NCI-H1048 (cell line): ENCODE data around the gene FBXO2.

ENCODE experiments used
- DNase-seq: peaks from one replicate; lab custom pipeline; 2025; lab: John Stamatoyannopoulos, UW

The FBXO2 gene

GRCh38 chr1:11654137-11654938, at the start of gene FBXO2, which contains the start of gene FBXO44:
Gene FBXO2 (minus strand): TSS chr1:11654429. CDS start chr1:11654340, 89 bp downstream.
Gene FBXO44 (plus strand): TSS chr1:11654877. CDS start chr1:11655836, 959 bp downstream.
- no peak for DNase-seq

GRCh38 chr1:11703357-11704193, 49.3 kb upstream of the FBXO2 start:
- DNase-seq, result no peak

DNA sequence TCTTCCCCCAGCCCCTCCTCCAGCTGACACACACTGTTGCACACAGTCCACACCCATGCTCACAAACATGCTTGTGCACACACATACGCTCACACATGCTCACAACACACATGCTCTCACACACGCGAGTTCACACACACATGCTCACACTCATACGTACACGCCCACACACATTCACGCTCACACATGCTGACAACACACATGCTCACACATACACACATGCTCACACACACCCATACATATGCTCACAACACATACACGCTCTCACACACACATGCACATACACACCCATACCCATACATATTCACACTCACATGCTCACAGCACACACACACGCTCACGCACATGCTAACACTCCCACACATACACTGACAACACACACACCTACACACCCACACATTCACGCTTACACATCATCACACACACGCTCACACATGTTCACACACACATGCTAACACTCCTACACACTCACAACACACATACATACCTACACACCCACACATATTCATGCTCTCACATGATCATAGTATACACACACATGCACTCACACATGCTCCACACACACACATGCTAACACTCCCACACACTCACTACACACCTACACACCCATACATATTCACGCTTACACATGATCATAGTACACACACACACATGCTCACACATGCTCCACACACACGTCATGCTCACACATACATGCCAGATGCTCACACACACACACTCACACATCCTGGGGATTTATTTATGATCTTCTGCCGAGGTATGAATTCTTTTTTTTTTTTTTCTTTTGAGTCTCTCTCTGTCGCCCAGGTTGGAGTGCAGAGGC, 48.0 kb upstream of the FBXO2 start:
- DNase-seq, result no peak

DNA sequence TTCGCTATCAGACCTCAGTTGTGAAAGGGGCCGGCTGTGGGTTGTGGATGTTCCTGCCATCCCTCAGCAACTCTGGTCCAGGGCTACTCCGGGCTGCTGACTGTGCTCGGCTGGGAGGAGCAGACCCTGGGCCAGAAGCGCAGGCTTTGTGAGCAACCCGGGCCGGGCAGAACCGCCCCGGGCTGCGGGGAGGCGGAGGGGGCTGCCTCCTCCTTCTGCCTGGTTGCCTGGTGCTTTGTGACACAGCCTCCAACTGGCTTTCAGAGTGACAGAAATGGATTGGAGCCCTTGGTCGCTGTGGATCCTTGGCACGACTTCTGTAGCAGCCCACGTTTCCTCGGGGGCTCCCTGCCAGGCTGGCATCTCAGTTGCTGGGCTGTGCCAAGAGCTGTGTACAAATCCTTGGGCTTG, 47.3 kb upstream of the FBXO2 start:
- DNase-seq, result no peak

DNA sequence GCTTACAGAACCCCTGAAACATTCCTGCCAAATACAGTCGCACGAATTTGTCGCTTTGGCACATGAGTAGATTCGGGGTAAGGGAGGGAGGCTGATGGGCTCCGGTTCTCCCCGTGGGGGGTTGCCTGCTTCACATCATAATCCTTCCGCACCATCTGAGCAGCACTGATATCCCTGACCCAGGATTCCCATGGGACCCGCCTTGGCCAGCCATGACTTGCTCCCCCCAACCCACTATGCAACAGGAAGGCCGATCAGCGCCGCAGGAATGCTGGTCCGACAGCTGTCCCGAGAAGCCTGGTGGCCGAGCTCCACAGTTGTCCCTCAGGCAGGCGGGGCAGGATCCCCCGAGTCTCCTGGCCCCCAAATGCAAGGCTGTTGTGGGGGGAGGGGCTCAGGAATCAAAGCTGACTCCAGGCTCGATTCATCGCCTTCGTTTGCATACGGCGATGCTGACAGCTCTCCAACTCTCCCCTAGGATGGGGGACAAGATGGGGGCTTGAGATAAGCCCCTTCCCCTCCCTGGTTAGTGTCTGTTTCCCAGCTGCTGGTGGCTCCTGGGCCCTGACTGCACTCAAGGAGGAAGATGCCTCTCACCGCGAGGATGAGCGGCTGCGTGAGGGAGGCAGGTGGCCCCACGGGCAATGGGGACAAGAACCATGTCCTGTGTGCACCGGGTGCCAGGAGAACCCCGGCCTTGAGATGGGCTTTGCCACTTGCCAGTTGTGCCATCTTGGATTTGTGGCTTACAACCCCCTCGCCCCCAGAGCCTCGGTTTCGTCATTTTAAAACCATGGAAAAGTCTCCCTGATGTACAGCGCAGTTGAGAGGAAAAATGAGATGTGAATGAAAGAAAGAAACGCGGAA, 46.6 kb upstream of the FBXO2 start:
- DNase-seq, result no peak

DNA sequence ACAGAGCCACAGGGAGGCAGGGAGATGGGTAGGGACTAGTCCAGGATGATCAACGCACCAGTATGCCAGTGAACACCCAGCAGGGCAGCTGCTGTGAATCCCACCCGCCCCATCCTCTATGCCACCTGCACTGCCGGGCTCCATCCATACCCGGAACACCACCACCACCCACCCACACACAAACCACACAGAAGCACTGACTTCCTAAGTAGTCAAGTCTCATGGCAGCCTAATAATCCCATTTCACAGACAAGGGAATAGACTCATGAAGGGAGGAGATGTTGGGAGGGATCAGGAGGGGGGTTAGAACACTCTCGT, 43.6 kb upstream of the FBXO2 start:
- no peak for DNase-seq

DNA sequence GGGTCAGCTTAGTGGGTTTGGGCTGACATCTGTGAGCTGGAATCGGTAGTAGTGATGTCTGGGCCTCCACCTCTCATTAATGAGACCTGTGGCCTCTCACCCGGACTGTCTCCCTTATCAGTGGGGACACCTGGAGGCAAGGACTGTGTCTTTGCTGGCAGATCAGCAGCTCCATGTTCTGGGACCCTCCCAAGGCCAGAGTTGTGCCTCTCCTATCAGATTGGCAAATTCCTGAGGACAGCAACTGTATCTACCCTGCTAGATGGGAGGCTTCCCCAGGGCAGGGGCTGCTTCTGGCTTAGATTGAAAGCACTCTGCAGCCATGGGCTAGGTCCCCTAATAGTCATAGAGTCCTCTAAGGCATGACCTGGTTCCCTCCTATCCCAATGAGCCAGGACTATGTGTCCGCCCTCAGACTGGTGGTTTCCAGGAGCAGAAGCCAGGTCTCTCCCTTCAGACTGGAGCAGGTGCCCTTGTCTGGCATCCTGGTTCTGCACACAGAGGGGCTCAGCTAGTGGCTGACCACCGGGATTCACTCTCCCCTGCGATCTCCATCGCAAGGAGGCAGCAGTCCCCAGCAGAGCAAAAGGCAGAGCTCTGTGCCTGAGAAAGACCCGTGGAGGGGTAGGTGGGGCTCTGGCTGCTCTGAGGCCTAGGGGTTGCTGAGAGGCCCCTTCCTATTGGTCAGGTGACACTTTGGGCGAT, 43.1 kb upstream of the FBXO2 start:
- no peak for DNase-seq

- DNase-seq, result no peak
Observed at GRCh38 chr1:11695861-11696260, 41.6 kb upstream of the FBXO2 start.

DNA sequence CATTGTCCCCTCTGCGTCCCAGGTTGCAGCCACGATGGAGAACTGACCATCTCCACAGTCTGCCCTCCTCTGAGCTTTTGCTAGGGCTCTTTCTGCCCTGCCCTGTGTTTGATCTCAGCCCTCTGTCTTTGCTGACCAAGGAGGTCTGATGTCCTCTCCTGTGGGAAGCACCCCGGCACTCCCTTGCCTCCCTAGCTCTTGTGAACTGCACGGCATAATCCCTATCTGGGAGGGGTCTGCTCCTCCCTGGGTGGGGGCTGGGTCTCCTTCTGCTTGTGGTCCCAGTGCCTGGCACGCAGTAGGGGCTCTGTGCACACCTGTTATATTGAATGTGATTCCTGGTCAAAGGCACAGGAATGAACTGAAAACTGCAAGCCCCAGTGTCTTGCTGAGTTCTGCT, 39.7 kb upstream of the FBXO2 start:
- DNase-seq, result no peak

- DNase-seq, result no peak
Observed at GRCh38 chr1:11693024-11693590, 38.9 kb upstream of the FBXO2 start.

DNA sequence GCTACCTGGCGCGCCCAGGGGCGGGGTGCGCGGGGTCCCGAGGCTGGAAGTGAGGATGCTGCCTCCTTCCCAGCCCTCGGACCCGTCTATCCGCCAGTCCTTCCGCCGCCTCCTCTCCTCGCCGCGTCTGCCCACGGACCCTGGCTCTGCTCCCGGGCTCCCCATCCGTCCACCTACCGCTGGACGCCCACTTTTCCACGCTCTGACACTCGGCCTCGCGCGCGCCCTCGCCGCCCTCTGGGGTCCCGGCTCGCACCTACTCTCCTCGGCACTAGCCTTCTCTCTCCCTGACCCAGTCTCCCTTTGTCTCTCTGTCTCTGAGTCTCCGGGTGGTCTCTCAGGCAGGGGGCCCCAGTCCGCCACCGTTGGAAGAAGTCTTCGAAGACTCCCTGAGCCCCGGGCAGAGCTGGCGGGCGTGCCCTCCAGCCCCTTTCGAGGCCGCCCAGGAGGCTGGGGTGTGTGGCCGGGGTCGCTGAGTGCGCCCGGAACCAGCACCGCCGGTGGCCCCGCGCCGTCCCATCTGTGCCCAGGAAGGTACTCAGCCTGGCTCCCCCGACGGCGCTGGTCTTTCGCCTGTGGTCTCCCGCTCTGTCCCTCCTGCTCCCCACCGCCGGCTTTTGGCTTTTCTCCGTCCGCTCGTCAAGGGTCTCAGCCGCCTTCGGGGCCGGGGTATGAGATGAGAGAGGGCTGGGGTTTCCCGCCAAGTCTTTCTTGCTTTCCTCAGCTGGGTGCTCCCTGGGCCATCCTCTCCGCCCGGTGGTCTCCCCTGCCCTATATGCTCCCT, 37.9 kb upstream of the FBXO2 start:
- no peak for DNase-seq

GRCh38 chr1:11691302-11691914, 37.2 kb upstream of the FBXO2 start, which contains the start of gene DRAXIN:
Gene DRAXIN (plus strand): TSS chr1:11691710. CDS start chr1:11706259, 14,549 bp downstream.
- no peak for DNase-seq

DNA sequence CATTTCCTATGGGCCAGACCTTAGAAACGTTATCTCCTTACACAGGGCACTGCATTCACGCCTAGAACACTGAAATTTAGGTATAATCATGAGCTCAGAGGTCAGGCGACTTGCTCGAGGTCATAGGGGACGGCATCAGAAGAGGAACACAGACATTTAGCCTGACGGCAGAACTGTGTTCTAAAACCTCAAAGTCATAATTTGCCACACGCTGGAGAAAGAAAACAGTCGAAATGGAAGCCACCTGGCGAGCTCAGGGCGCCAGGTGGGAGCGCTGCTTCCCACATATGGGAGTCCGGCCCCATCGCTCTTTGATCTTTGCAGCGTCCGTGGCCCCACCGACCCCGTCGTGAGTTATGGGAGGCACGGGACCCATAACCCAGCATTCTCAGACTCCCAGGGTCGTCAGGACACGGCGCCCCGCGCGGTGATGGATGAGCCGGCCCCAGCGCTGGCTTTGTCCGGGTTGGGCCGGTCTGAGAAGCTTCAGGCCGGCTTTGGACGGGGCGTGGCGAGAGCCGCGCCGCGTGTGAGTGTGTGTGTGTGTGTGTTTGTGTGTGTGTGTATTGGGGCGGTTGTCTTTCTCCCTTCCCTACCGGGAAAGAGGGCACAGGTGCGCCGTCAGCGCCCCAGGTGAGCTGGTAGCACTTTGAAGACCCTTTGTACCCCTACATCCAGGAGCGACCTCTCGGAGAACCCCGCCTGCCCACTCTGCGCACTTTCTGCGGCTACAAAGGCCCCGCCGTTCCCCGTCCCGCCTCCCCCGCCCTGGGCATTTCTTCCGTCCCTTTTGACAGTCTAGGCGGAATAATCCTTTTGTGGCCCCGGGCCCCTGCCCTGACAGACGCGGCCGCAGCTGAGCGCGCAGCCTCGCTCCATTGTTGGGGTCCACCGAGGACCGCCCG, 36.4 kb upstream of the FBXO2 start:
- no peak for DNase-seq

DNA sequence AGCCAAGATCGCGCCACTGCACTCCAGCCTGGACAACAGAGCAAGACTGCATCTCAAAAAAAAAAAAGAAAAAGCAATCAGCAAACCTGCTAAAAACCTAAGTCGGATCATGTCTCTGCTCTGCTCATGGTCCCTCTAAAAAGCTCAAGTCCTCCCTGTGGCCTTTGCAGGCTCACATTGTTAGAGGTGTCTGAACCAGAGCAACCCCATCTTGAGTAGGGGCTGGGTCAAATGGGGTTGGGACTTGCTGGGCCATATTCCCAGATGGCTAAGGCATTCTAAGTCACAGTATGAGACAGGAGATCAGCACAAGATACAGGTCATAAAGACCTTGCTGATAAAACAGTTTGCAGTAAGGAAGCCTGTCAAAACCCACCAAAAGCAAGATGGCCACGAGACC, 34.3 kb upstream of the FBXO2 start:
- no peak for DNase-seq

- no peak for DNase-seq
Observed at GRCh38 chr1:11685210-11685752, 31.1 kb upstream of the FBXO2 start.

DNA sequence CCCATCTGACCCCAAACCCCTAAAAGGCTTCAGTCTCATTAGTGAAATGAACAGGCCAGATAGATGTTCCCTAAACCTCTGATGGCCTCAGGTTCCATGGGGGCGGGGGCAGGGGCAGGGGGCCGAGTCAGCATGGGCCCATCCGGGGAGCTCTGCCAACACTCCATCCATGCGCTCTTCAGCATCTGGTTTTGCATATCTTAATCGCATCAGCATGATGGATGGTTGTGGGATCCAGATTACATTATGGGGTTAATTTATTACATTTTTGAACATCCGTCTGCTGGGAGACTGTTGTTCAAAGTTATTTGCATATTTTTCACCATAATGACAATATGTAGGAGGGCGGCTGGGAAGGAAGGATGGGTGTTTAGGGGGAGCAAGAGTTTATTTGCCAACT, 29.8 kb upstream of the FBXO2 start:
- no peak for DNase-seq

DNA sequence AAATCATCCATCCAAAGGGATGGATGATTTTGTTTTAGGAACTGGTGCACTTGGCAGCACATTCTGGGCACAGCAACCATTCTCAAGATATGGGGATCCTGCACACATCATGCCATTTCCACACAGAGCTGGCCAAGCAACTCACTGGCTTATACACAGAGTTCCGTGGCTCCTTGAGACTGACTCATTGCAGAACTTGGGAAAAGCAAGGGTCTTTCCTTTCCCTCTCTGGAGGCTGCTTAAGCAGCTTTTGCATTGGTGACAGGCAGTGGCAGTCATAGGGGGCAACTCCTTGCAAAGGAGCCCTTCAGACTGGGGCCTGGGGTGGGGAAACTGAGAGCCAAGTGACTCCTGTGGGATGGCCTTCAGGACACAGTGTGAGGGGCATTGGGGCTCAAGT, 28.6 kb upstream of the FBXO2 start:
- DNase-seq, result no peak

- DNase-seq, result no peak
Observed at GRCh38 chr1:11682287-11682771, 28.1 kb upstream of the FBXO2 start.
